ELR (cell line): ENCODE measurements around the gene EARS2.
"Not testable (repeated sequence)": the region's sequence is repeated elsewhere in the genome, so short reads cannot be mapped to it uniquely, and the experiment has no call there.

Experiments
- DNase-seq: peaks from one replicate; pipeline ENCODE4 v3.0.0-alpha.2; 2015; ENCODE audit warnings: low read depth

Gene EARS2

DNA sequence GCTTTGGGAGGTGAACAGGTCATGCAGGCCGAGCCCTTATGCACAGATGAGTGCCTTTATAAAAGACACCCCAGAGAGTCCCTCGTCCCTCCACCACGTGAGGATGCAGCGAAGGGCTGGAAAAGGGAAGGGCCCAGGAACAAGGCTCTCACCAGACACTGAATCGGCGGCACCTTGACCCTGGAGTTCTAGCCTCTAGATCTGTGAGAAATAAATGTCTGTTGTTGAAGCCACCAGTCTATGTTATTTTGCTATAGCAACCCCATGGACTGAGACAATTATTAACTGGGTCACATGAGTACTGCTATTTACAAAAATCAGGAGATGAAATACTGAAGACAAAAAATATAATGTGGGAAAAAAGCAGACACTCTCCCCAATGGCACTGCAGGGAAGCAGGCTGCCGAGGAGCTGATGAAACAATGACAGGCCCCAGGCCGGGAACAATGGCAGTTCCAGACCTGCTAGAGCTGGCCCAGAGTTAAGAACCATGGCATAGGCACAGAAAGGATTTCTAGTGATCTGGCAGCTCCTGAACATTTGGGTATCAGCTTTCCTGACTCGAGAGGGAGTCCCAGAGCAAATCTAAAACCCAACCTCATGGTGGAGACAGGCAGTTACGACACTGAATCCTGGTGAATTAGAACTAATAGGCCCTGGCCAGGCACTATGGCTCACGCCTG lies 29.0 kb downstream of the EARS2 start:
- DNase-seq = no peak

DNA sequence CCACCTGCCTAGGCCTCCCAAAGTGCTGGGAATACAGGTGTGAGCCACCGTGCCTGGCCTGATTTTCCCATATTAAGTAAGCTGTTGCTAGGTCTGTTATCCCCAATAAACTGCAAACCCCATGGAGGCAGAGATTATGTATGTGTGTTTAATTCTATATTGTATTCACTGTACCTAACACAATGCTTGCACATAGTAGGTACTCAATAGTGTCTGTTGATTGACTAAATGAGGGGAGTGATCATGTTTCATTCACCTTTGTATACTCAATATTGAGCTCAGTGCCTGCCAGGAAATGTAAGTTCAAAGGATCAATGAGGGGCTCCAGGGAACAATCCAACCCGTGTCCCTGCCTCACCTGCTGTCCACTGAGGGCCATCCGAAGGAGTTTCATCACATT lies 32.3 kb downstream of the EARS2 start:
- DNase-seq = no peak

DNA sequence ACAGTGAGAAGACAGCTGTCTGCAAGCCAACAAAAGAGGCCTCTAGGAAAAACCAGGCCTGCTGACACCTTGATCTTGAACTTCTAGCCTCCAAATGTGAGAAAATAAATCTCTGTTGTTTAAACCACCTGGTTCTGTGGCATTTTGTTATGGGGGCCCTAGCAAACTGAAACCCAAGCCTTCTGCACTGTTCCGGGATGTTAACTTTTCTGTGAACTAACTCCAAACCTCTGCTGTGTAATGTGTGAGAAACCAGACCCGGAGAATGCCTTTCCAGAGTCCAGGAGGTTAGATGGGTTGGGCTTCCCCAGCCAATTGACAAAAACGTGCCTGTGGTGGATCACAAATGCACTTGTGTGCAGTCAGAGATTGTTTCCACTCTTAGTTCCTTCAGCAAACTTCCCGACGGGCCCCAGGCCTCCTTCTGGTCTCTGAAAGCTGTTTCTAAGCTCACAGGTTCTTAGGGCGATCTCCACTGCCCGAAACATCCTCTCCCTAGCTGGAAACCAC lies 33.2 kb downstream of the EARS2 start:
- DNase-seq = no peak

- DNase-seq = no peak
Observed at GRCh38 chr16:23523321-23523720, 33.8 kb downstream of the EARS2 start.

GRCh38 chr16:23521965-23522364 lies 35.2 kb downstream of the EARS2 start:
- no peak for DNase-seq

- no peak for DNase-seq
Observed at GRCh38 chr16:23521037-23521743, 36.0 kb downstream of the EARS2 start.

- DNase-seq = no peak
Observed at GRCh38 chr16:23520500-23520899, 36.6 kb downstream of the EARS2 start.

- DNase-seq = peak; percentile 8
Observed at GRCh38 chr16:23519282-23519681, 37.9 kb downstream of the EARS2 start.

GRCh38 chr16:23518435-23518891 lies 38.7 kb downstream of the EARS2 start:
- no peak for DNase-seq

DNA sequence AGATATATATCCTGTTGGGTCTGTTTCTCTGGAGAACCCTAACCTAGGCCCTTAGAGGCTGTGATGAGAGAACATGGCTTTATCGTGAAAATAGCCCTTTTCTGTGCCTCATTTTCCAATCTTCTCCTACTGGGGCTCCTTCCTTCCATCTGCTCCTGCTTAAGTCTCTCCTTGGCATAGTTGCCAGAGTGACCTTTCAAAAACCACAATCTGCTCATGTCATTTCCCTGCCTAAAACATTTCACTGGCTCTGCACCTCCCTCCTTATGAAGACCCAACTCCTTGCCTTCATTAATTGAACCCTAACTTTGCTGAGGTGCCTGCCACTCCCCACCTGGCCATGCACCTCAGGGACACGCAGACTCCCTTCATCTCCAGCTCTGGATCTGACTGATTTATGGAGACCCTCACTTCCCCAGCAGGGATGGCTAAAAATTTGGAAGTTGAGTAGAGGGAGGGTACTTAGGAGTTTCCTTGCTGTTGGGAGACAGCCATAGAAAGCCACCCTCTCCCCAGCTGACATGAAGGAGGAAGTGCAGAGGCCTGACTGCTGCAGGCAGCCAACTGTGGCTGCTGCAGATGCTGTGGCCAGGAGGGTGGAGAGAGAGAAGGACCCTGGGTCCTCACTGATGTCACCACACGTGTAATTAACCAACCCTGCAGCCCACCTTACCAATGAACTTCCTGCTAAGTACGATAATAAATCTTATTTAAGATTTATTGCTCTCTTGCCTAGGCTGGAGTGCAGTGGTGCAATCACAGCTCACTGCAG lies 40.6 kb downstream of the EARS2 start:
- DNase-seq = no peak

DNA sequence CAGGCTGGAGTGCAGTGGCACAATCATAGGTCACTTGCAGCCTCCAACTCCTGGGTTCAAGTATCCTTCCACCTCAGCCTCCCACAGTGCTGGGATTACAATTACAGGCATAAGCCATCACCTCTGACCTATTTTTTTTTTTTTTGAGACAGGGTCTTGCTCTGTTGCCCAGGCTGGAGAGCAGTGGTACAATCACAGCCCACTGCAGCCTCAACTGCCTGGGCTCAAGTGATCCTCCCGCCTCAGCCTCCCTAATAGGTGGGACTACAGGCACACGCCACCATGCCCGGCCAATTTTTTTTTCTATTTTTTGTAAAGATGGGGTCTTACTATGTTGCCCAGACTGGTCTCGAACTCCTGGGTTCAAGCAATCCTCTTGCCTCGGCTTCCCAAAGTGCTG lies 41.3 kb downstream of the EARS2 start:
- DNase-seq = no peak

- no peak for DNase-seq
Observed at GRCh38 chr16:23514381-23515152, 42.6 kb downstream of the EARS2 start.

DNA sequence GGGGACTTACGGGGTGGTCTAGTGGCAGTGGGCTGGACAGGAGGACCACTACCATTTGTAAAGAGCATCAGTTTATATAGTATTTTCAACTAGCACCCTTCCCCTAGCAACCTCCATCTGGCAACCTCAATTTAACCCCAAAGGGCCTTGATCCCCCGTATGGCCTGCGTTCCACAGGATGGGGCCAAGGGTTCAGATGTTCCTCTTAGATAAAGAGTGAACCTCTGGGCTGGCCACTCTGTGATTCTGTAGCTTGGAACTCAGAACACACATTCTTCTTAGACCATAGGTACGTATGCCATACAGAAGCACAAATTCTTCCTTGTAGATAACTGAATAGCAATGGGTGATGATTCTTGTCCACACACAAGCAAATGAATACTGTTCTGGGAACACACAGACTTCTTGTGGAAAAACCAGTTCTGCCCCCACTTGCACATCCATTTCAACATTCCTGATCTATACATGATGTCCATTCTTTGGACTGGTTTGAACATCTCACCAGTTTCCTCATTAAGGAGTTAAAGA lies 44.9 kb downstream of the EARS2 start:
- no peak for DNase-seq

- DNase-seq = no peak
Observed at GRCh38 chr16:23511731-23512130, 45.4 kb downstream of the EARS2 start.

- DNase-seq = not testable (repeated sequence)
Observed at GRCh38 chr16:23510915-23511270, 46.3 kb downstream of the EARS2 start.

DNA sequence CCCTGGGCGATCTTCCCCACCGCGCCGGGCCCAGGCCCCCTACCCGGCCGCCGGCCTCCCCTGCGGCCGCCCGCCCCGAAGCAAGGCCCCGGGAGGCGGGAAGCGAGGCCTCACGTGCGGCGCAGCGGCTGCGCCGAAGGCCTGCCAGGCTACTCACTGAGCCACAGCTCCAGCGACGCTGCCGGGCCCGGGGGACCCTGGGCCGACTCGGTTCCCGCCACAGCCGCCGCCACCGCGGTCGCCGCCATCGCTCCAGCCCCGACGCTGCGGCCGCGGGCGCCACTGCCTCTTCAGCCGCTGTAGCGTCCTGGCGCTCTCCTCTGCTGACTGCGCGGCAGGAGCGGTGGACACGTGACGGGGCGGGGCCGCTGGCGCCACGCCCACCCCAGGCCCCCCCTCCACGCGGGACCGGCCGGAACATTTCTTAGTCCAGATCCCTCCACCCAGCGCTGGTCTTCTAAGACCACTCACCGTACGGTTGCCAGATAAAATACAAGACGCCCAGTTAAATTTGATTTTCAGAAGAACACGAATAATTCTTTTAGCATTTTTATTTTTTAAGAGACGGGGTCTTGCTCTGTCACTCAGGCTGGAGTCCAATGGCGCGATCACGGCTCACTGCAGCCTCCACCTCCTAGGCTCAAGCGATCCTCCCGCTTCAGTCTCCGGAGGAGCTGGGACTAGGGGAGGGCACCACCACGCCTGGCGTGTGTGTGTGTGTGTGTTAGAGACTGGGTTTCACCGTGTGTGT lies 46.8 kb downstream of the EARS2 start, which contains the start of gene GGA2:
Gene GGA2, minus strand, starts transcription at position 331 of the 751 bp plus-strand sequence. Its CDS starts 83 bp downstream, at position 248.
- DNase-seq = peak; percentile 79

DNA sequence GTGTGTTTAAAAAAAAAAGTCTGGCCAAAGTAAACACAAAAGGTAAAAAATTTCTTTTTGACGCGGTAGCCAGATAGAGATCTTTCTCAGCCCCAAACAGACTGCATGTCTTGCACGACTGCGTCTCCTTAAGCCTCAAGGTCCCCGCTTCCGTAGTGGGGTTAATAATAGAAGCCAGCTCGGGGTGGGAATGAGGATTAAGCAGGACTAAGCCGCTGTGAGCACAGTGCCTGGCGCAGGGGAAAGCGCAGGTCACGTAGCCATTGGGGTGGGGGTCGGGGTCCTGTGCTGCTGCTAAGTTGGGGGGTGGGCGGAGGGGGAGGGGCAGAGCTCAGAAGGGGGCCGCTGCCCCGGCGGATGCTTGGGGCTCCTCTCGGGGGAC lies 47.4 kb downstream of the EARS2 start:
- peak; percentile 56 for DNase-seq

- no peak for DNase-seq
Observed at GRCh38 chr16:23509441-23509754, 47.8 kb downstream of the EARS2 start.

DNA sequence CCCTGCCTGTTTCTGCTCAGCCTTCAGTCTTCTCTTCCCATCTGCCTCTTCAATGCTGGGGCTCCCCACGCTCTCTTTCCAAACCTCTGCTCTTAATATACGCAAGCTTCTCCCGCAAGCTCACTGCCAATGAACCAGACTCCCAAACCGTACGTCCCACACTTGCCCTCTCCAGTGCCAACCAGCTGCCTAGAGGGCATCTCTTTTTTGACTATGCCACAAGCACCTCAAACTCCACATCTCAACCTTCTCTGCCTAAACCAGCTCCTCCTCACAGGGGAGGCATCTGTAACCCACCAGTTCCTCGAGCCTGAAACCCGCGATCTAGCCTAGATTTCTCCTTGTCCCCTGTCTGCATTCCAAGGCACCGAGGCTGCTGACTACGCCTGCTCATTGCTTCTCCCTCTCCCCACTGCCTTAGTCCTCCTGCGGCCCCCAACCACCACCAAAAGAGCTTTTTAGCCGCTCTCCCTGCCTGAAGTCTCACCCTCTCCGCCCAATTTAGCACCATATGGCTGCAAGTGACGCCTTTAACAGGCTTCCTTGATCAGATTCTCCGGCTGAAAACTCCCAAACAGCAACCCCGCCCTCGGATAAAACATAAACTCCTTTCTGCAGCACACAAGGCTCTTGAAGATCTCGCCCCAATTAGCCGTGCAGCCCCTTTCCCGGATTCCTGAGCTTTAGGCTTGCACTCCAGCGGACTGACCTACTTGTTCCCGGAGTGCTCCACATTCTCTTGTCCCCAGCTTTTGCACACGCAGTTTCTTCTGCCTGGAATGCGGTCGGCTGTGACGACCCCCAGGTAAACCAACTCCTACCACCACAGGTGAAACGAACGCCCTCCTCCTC lies 48.3 kb downstream of the EARS2 start:
- DNase-seq = peak; percentile 11

- DNase-seq = no peak
Observed at GRCh38 chr16:23506606-23506994, 50.5 kb downstream of the EARS2 start.
